Omental fat pad (tissue), 4 donors: ENCODE data around the gene SF3B4. TPM values are rescaled to one million over a fixed set of nuclear protein-coding genes. Genes with fewer than 3 reads are reported as not detected.

ENCODE experiments used
- ATAC-seq: fragments of 150-250 bp; one replicate; pipeline ENCODE4 v1.9.1; 2016; ENCODE audit warnings: mild to moderate bottlenecking, moderate library complexity; ENCODE audit not compliant: low FRiP score
- DNase-seq: peaks from one replicate; pipeline ENCODE4 v3.0.0-alpha.2; 2019; ENCODE audit warnings: low spot score
- CTCF ChIP-seq, 3 donors: fragments of 450-650 bp; IDR thresholded peaks; one replicate each; pipeline ENCODE4 v1.5.1; 2016 to 2017; ENCODE audit warnings: antibody characterized with exemption in 3 of 3, mild to moderate bottlenecking in 3 of 3, moderate library complexity in 2 of 3
- total RNA-seq, 4 donors: library from RNA; depleted of rRNA; stranded (reverse); fragments of >200 nt; gene quantifications; one replicate each; pipeline ENCODE4 v1.1.0, GENCODE V29; 2016

Gene SF3B4
- total RNA-seq, 4 donors from 2014 or later: 6.0 to 17.4 (median 9.7) TPM

GRCh38 chr1:149934356-149934755, 6.8 kb upstream of the SF3B4 start:
- TF ChIP-seq CTCF (IDR thresholded peaks at IDR 0.05): no peak
- DNase-seq: no peak
- no peak for ATAC-seq

- ATAC-seq (no peak), DNase-seq (no peak)
- TF ChIP-seq CTCF (IDR thresholded peaks at IDR 0.05): no peak
Measured at GRCh38 chr1:149933208-149933607, 5.6 kb upstream of the SF3B4 start.

- TF ChIP-seq CTCF (IDR thresholded peaks at IDR 0.05): no peak
- ATAC-seq (no peak), DNase-seq (no peak)
Measured at GRCh38 chr1:149932474-149932873, 4.9 kb upstream of the SF3B4 start.

- ATAC-seq (no peak), DNase-seq (no peak)
- TF ChIP-seq CTCF (IDR thresholded peaks at IDR 0.05): no peak
Measured at GRCh38 chr1:149931212-149931790, 3.7 kb upstream of the SF3B4 start.

- DNase-seq (no peak), ATAC-seq (no peak)
- TF ChIP-seq CTCF (IDR thresholded peaks at IDR 0.05): no peak
Measured at GRCh38 chr1:149929856-149930255, 2.3 kb upstream of the SF3B4 start.

GRCh38 chr1:149928401-149928724, 760 bp upstream of the SF3B4 start:
- DNase-seq: no peak
- TF ChIP-seq CTCF (IDR thresholded peaks at IDR 0.05): no peak
- ATAC-seq: no peak

GRCh38 chr1:149927056-149927562, 494 bp downstream of the SF3B4 start:
- TF ChIP-seq CTCF (IDR thresholded peaks at IDR 0.05): no peak
- no peak for ATAC-seq
- no peak for DNase-seq
